Activated T-cell treated with anti-CD3 and anti-CD28 coated beads, Interleukin-2, amount 50 U/mL, for 72 hours (primary cell): ENCODE results near the gene SMU1. TPM values are rescaled to one million over a fixed set of nuclear protein-coding genes. Genes with fewer than 3 reads are reported as not detected.
"Not testable (repeated sequence)": the region's sequence is repeated elsewhere in the genome, so short reads cannot be mapped to it uniquely, and the experiment has no call there.

Source experiments
- ATAC-seq, 2 donors: fragments of 150-1000 bp; cut with Tn5 transposase; replicated peaks in 1 of 2; 2 replicates each; pipeline ENCODE4 v1.10.0; 2021; ENCODE audit warnings: moderate library complexity in 2 of 2, mild to moderate bottlenecking in 1 of 2
- DNase-seq, 2 donors: peaks; one replicate each; pipeline ENCODE4 v3.0.0; 2021 to 2022; ENCODE audit warnings: mixed read lengths in 1 of 2
- H3K27ac Mint-ChIP-seq: one replicate; pipeline ENCODE4 v1.8.0; 2022; ENCODE audit warnings: mild to moderate bottlenecking, moderate library complexity, mixed read lengths
- H3K27me3 Mint-ChIP-seq: one replicate; pipeline ENCODE4 v1.8.0; 2022; ENCODE audit warnings: low read depth, mixed read lengths
- H3K36me3 Mint-ChIP-seq, 2 donors: one replicate each; pipeline ENCODE4 v1.8.0; 2022; ENCODE audit warnings: mixed read lengths in 2 of 2, mild to moderate bottlenecking in 1 of 2; ENCODE audit not compliant: insufficient read depth in 2 of 2
- H3K4me1 Mint-ChIP-seq: one replicate; pipeline ENCODE4 v1.8.0; 2022; ENCODE audit warnings: low read depth, mixed read lengths
- H3K4me3 Mint-ChIP-seq, 2 donors: one replicate each; pipeline ENCODE4 v1.8.0; 2022; ENCODE audit warnings: mild to moderate bottlenecking in 2 of 2, mixed read lengths in 2 of 2, moderate library complexity in 2 of 2
- H3K9me3 Mint-ChIP-seq, 2 donors: one replicate each; pipeline ENCODE4 v1.8.0; 2022; ENCODE audit warnings: mixed read lengths in 2 of 2
- total RNA-seq, 2 donors: library from RNA; stranded (reverse); gene quantifications; one replicate each; pipeline ENCODE4 v1.2.3, GENCODE V29; 2022

Gene SMU1
- total RNA-seq, 2 donors from 2014 or later = 23.4 to 27.6 TPM

GRCh38 chr9:33101104-33101951, 24.9 kb upstream of the SMU1 start:
- peaks cover 16% of the 10 kb centered on the region for H3K4me1 Mint-ChIP-seq
- ATAC-seq (no peak), DNase-seq (no peak)
- H3K36me3 Mint-ChIP-seq = no peaks in the 10 kb centered on the region
- H3K9me3 Mint-ChIP-seq = no peaks in the 10 kb centered on the region
- no peak overlapping the region for H3K4me3 Mint-ChIP-seq
- no peak overlapping the region for H3K27ac Mint-ChIP-seq
- H3K27me3 Mint-ChIP-seq = no peaks in the 10 kb centered on the region

- DNase-seq = no peak
- no peak for ATAC-seq
- Mint-ChIP-seq H3K4me1 (peaks cover 16% of the 10 kb centered on the region), H3K27ac (no peak overlapping the region), H3K36me3 (no peaks in the 10 kb centered on the region), H3K4me3 (no peak overlapping the region), H3K27me3 (no peaks in the 10 kb centered on the region), H3K9me3 (no peaks in the 10 kb centered on the region)
Observed at GRCh38 chr9:33099754-33100153, 23.3 kb upstream of the SMU1 start.

- DNase-seq = no peak
- no peaks in the 10 kb centered on the region for H3K36me3 Mint-ChIP-seq
- H3K4me1 Mint-ChIP-seq = peaks cover 22% of the 10 kb centered on the region
- H3K27ac Mint-ChIP-seq = no peak overlapping the region
- no peaks in the 10 kb centered on the region for H3K9me3 Mint-ChIP-seq
- H3K4me3 Mint-ChIP-seq = no peak overlapping the region
- no peak for ATAC-seq
- no peaks in the 10 kb centered on the region for H3K27me3 Mint-ChIP-seq
Observed at GRCh38 chr9:33097192-33097591, 20.7 kb upstream of the SMU1 start.

- DNase-seq (no peak), ATAC-seq (peak in 1 of 2 donors; percentile 44)
- Mint-ChIP-seq H3K9me3 (peaks cover 0 to 3% of the 10 kb centered on the region in 2 donors), H3K4me3 (peak overlapping the region; percentile 27 to 49), H3K27me3 (no peaks in the 10 kb centered on the region), H3K27ac (peak overlapping the region; percentile 10), H3K4me1 (peaks cover 13% of the 10 kb centered on the region), H3K36me3 (no peaks in the 10 kb centered on the region)
Observed at GRCh38 chr9:33092634-33093033, 16.2 kb upstream of the SMU1 start.

- not testable (repeated sequence) for H3K27me3 Mint-ChIP-seq, H3K36me3 Mint-ChIP-seq, H3K9me3 Mint-ChIP-seq, DNase-seq, H3K4me1 Mint-ChIP-seq, H3K4me3 Mint-ChIP-seq, ATAC-seq, H3K27ac Mint-ChIP-seq
Observed at GRCh38 chr9:33085672-33086071, 9.2 kb upstream of the SMU1 start.

- H3K9me3 Mint-ChIP-seq = no peaks in the 10 kb centered on the region
- H3K27me3 Mint-ChIP-seq = no peaks in the 10 kb centered on the region
- no peak overlapping the region for H3K27ac Mint-ChIP-seq
- DNase-seq (peak; percentile 26 to 33), ATAC-seq (peak; percentile 37 to 45)
- no peaks in the 10 kb centered on the region for H3K36me3 Mint-ChIP-seq
- H3K4me3 Mint-ChIP-seq = peak overlapping the region; percentile 71 to 75
- H3K4me1 Mint-ChIP-seq = peaks cover 18% of the 10 kb centered on the region
Observed at GRCh38 chr9:33082538-33083326, 6.3 kb upstream of the SMU1 start.

- peak overlapping the region; percentile 71 to 75 for H3K4me3 Mint-ChIP-seq
- no peaks in the 10 kb centered on the region for H3K27me3 Mint-ChIP-seq
- no peaks in the 10 kb centered on the region for H3K9me3 Mint-ChIP-seq
- DNase-seq (peak in 1 of 2 donors; percentile 15), ATAC-seq (no peak)
- H3K27ac Mint-ChIP-seq = no peak overlapping the region
- H3K36me3 Mint-ChIP-seq = no peaks in the 10 kb centered on the region
- peaks cover 24% of the 10 kb centered on the region for H3K4me1 Mint-ChIP-seq
Observed at GRCh38 chr9:33082128-33082527, 5.7 kb upstream of the SMU1 start.

GRCh38 chr9:33081128-33081851, 4.8 kb upstream of the SMU1 start:
- H3K4me3 Mint-ChIP-seq = no peak overlapping the region
- H3K9me3 Mint-ChIP-seq = no peaks in the 10 kb centered on the region
- H3K4me1 Mint-ChIP-seq = peaks cover 32% of the 10 kb centered on the region
- H3K27me3 Mint-ChIP-seq = no peaks in the 10 kb centered on the region
- DNase-seq = peak; percentile 73 to 76
- H3K36me3 Mint-ChIP-seq = peaks cover 1 to 3% of the 10 kb centered on the region in 2 donors
- H3K27ac Mint-ChIP-seq = no peak overlapping the region
- ATAC-seq = peak; percentile 55 to 58

GRCh38 chr9:33080534-33080933, 4.1 kb upstream of the SMU1 start:
- Mint-ChIP-seq H3K27me3 (no peaks in the 10 kb centered on the region), H3K36me3 (peaks cover 1 to 3% of the 10 kb centered on the region in 2 donors), H3K4me1 (peaks cover 38% of the 10 kb centered on the region), H3K27ac (no peak overlapping the region), H3K9me3 (no peaks in the 10 kb centered on the region), H3K4me3 (no peak overlapping the region)
- DNase-seq (peak; percentile 40 to 62), ATAC-seq (peak; percentile 34 to 57)

GRCh38 chr9:33068991-33069390, 7.5 kb downstream of the SMU1 start:
- Mint-ChIP-seq H3K4me3 (no peak overlapping the region), H3K27me3 (no peaks in the 10 kb centered on the region), H3K4me1 (peaks cover 19% of the 10 kb centered on the region), H3K9me3 (no peaks in the 10 kb centered on the region), H3K36me3 (peaks cover 5 to 48% of the 10 kb centered on the region in 2 donors), H3K27ac (no peak overlapping the region)
- no peak for ATAC-seq
- no peak for DNase-seq

- Mint-ChIP-seq H3K27ac (peak overlapping the region; percentile 36), H3K4me1 (no peaks in the 10 kb centered on the region), H3K4me3 (no peak overlapping the region), H3K27me3 (no peaks in the 10 kb centered on the region), H3K36me3 (peaks cover 5 to 41% of the 10 kb centered on the region in 2 donors), H3K9me3 (no peaks in the 10 kb centered on the region)
- no peak for ATAC-seq
- DNase-seq = no peak
Observed at GRCh38 chr9:33065157-33066076, 11.1 kb downstream of the SMU1 start.

GRCh38 chr9:33051144-33051543, 25.3 kb downstream of the SMU1 start:
- Mint-ChIP-seq H3K4me3 (no peak overlapping the region), H3K36me3 (peaks cover 7 to 22% of the 10 kb centered on the region in 2 donors), H3K4me1 (peaks cover 16% of the 10 kb centered on the region), H3K27me3 (no peaks in the 10 kb centered on the region), H3K27ac (no peak overlapping the region), H3K9me3 (no peaks in the 10 kb centered on the region)
- DNase-seq (no peak), ATAC-seq (no peak)
